Bronchial epithelial cell (primary cell): Measurements from ENCODE around the gene OTUD4. TPM values are rescaled to one million over a fixed set of nuclear protein-coding genes. Genes with fewer than 3 reads are reported as not detected.

Experiments used
- DNase-seq: peaks from one replicate; pipeline ENCODE4 v3.0.0-alpha.2; 2010; ENCODE audit warnings: low read depth
- FAIRE-seq: peaks from 2 replicates; lab custom pipeline; 2011; peaks lifted over from hg19 to GRCh38; lab: Jason Lieb, UNC
- H3K27me3 ChIP-seq: 2 replicates; pipeline ENCODE4 v1.5.1; 2011; ENCODE audit warnings: low read length; ENCODE audit not compliant: control insufficient read depth, insufficient read depth
- H3K36me3 ChIP-seq: 2 replicates; pipeline ENCODE4 v1.5.1; 2011; ENCODE audit warnings: low read length; ENCODE audit not compliant: control insufficient read depth, insufficient read depth
- H3K4me3 ChIP-seq: 2 replicates; pipeline ENCODE4 v1.5.1; 2011; ENCODE audit warnings: mild to moderate bottlenecking, low read depth, low read length, control low read depth
- CTCF ChIP-seq: IDR thresholded peaks from 2 replicates; pipeline ENCODE4 v1.5.1; 2011; ENCODE audit warnings: mild to moderate bottlenecking, moderate library complexity, low read length, control low read depth, inconsistent platforms; ENCODE audit not compliant: insufficient read depth, severe bottlenecking
- total RNA-seq: library from RNA; depleted of rRNA; stranded (reverse); fragments of >200 nt; gene quantifications from 2 replicates; pipeline ENCODE4 v1.2.1, GENCODE V29; 2014

Gene OTUD4
- total RNA-seq, 1 donor from 2014 or later, result 22.9 TPM

GRCh38 chr4:145103496-145103895, 76.9 kb downstream of the OTUD4 start:
- no peak for DNase-seq
- no peak for FAIRE-seq
- Histone ChIP-seq H3K27me3 (no peaks in the 10 kb centered on the region), H3K36me3 (peaks cover 2% of the 10 kb centered on the region), H3K4me3 (no peak overlapping the region)
- TF ChIP-seq CTCF, result no peak

GRCh38 chr4:145102619-145103018, 77.8 kb downstream of the OTUD4 start:
- Histone ChIP-seq H3K4me3 (no peak overlapping the region), H3K27me3 (no peaks in the 10 kb centered on the region), H3K36me3 (peaks cover 2% of the 10 kb centered on the region)
- FAIRE-seq, result no peak
- TF ChIP-seq CTCF, result no peak
- no peak for DNase-seq

GRCh38 chr4:145101091-145101490, 79.3 kb downstream of the OTUD4 start:
- DNase-seq (no peak), FAIRE-seq (no peak)
- peaks cover 2% of the 10 kb centered on the region for H3K36me3 ChIP-seq
- no peaks in the 10 kb centered on the region for H3K27me3 ChIP-seq
- no peak for TF ChIP-seq CTCF
- no peak overlapping the region for H3K4me3 ChIP-seq

- no peaks in the 10 kb centered on the region for H3K27me3 ChIP-seq
- no peak for TF ChIP-seq CTCF
- H3K4me3 ChIP-seq, result peak overlapping the region; percentile 59
- no peak for FAIRE-seq
- peak; percentile 17 for DNase-seq
- peaks cover 4% of the 10 kb centered on the region for H3K36me3 ChIP-seq
Measured at GRCh38 chr4:145099653-145100052, 80.7 kb downstream of the OTUD4 start.

DNA sequence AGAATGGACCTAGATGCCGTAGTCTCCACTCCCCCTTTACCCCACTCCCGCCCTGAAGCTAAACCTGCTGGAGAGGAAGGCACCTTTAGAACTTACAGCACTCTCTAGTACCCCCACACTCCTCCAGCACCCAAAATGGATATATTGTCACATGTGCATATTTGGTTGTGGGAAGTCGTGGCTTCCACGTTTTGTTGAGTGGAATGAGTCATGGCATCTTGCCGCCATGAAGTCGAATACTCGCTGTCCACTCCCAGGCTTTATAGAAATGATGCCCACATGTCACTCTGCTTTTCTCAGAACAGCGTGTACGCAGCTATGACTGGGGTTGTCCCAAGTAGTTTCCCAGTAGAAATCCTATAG, 81.7 kb downstream of the OTUD4 start:
- TF ChIP-seq CTCF, result no peak
- peak; percentile 74 for DNase-seq
- FAIRE-seq, result no peak
- Histone ChIP-seq H3K36me3 (peaks cover 5% of the 10 kb centered on the region), H3K27me3 (no peaks in the 10 kb centered on the region), H3K4me3 (peak overlapping the region; percentile 59)
